HFFc6 (cell line): ENCODE results near the gene ALDH4A1. TPM values are rescaled to one million over a fixed set of nuclear protein-coding genes. Genes with fewer than 3 reads are reported as not detected.

Experiments used
- DNase-seq: peaks from one replicate; pipeline ENCODE4 v3.0.0-alpha.2; 2018
- H3K27ac Mint-ChIP-seq: 2 replicates; pipeline ENCODE4 v1.8.0; 2020; ENCODE audit warnings: mild to moderate bottlenecking, mixed read lengths
- H3K27me3 Mint-ChIP-seq: 2 replicates; pipeline ENCODE4 v1.8.0; 2021; ENCODE audit warnings: mild to moderate bottlenecking, moderate library complexity, mixed read lengths; ENCODE audit not compliant: insufficient read depth
- H3K36me3 Mint-ChIP-seq: 2 replicates; pipeline ENCODE4 v1.8.0; 2021; ENCODE audit warnings: low read depth, mixed read lengths
- H3K4me1 Mint-ChIP-seq: 2 replicates; pipeline ENCODE4 v1.8.0; 2020; ENCODE audit warnings: low read depth, mixed read lengths
- H3K4me3 Mint-ChIP-seq: 2 replicates; pipeline ENCODE4 v1.8.0; 2020; ENCODE audit warnings: mild to moderate bottlenecking, moderate library complexity, mixed read lengths
- H3K9me3 Mint-ChIP-seq: 2 replicates; pipeline ENCODE4 v1.8.0; 2020; ENCODE audit warnings: mild to moderate bottlenecking, mixed read lengths
- CTCF ChIP-seq: fragments of 200-600 bp; sonication (generic); IDR thresholded peaks from 2 replicates; pipeline ENCODE4 v1.5.0; 2021; ENCODE audit warnings: antibody characterized with exemption, mild to moderate bottlenecking
- total RNA-seq, 6 experiments: library from RNA; stranded (reverse); fragmentation: NEBNext Ultra II Directional; extraction: Animal tissue kit (Norgen Biotek cat#: 25700); gene quantifications; 2 replicates in 1 of 6; 3 replicates in 5 of 6; pipeline ENCODE4 v1.2.3, GENCODE V29; 2021

Gene ALDH4A1
- total RNA-seq, 6 experiments from 2014 or later = 18.3 to 24.1 (median 20.2) TPM

- no peak overlapping the region for H3K27ac Mint-ChIP-seq
- DNase-seq = no peak
- no peaks in the 10 kb centered on the region for H3K4me1 Mint-ChIP-seq
- no peak overlapping the region for H3K4me3 Mint-ChIP-seq
- peaks cover 2% of the 10 kb centered on the region for H3K27me3 Mint-ChIP-seq
- no peak for TF ChIP-seq CTCF
- peaks cover 4% of the 10 kb centered on the region; the same call in 1 of the 2 replicates for H3K36me3 Mint-ChIP-seq
- H3K9me3 Mint-ChIP-seq = no peaks in the 10 kb centered on the region
Observed at GRCh38 chr1:18876210-18876609, 26.1 kb downstream of the ALDH4A1 start.

- Mint-ChIP-seq H3K4me3 (no peak overlapping the region), H3K9me3 (no peaks in the 10 kb centered on the region), H3K27me3 (peaks cover 5% of the 10 kb centered on the region), H3K4me1 (no peaks in the 10 kb centered on the region), H3K36me3 (peaks cover under 1% of the 10 kb centered on the region; the same call in 1 of the 2 replicates), H3K27ac (no peak overlapping the region)
- no peak for DNase-seq
- no peak for TF ChIP-seq CTCF
Observed at GRCh38 chr1:18875796-18876128, 26.6 kb downstream of the ALDH4A1 start.

- peak; percentile 73 for DNase-seq
- Mint-ChIP-seq H3K9me3 (no peaks in the 10 kb centered on the region), H3K4me1 (no peaks in the 10 kb centered on the region), H3K36me3 (no peaks in the 10 kb centered on the region), H3K27me3 (peaks cover 8% of the 10 kb centered on the region; the same call in 1 of the 2 replicates), H3K27ac (no peak overlapping the region), H3K4me3 (no peak overlapping the region)
- TF ChIP-seq CTCF = peak; percentile 92
Observed at GRCh38 chr1:18875107-18875795, 27.1 kb downstream of the ALDH4A1 start.

GRCh38 chr1:18874600-18874999 is 27.8 kb downstream of the ALDH4A1 start:
- peaks cover 10% of the 10 kb centered on the region; the same call in 1 of the 2 replicates for H3K27me3 Mint-ChIP-seq
- H3K27ac Mint-ChIP-seq = no peak overlapping the region
- no peaks in the 10 kb centered on the region for H3K4me1 Mint-ChIP-seq
- no peak for DNase-seq
- TF ChIP-seq CTCF = no peak
- H3K9me3 Mint-ChIP-seq = no peaks in the 10 kb centered on the region
- H3K4me3 Mint-ChIP-seq = no peak overlapping the region
- no peaks in the 10 kb centered on the region for H3K36me3 Mint-ChIP-seq

GRCh38 chr1:18874036-18874435 is 28.3 kb downstream of the ALDH4A1 start:
- no peak for TF ChIP-seq CTCF
- H3K4me3 Mint-ChIP-seq = no peak overlapping the region

More at GRCh38 chr1:18874036-18874435, 28.3 kb downstream of the ALDH4A1 start:
- no peak for DNase-seq
- H3K27ac Mint-ChIP-seq = no peak overlapping the region
- H3K27me3 Mint-ChIP-seq = peaks cover 14% of the 10 kb centered on the region; the same call in 1 of the 2 replicates
- no peaks in the 10 kb centered on the region for H3K4me1 Mint-ChIP-seq
- H3K9me3 Mint-ChIP-seq = no peaks in the 10 kb centered on the region
- H3K36me3 Mint-ChIP-seq = no peaks in the 10 kb centered on the region
